Measurements from ENCODE around the gene VMP1.
"Not testable (repeated sequence)": the region's sequence is repeated elsewhere in the genome, so short reads cannot be mapped to it uniquely, and the experiment has no call there.

DNA sequence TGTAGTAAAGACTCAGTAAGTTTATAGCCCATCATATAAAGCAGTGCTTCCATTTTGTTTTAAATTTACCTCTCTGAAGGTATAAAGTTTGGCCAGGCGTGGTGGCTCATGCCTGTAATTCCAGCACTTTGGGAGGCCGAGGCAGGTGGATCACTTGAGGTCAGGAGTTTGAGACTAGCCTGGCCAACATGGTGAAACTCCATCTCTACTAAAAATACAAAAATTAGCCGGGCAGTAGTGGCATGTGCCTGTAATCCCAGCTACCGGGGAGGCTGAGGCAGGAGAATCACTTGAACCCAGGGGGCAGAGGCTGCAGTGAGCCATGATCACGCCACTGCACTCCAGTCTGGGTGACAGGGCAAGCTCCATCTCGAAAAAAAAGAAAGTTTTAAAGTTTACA, 83.0 kb downstream of the VMP1 start:
- not testable (repeated sequence) for TF ChIP-seq EZH2 (IDR thresholded peaks at IDR 0.05; ENCODE audit: insufficient read depth, poor library complexity, severe bottlenecking); EZH2phosphoT487 (IDR thresholded peaks at IDR 0.05; ENCODE audit: insufficient read depth, low read depth)
